HCT116 (cell line): ENCODE measurements around the gene CA11. TPM values are rescaled to one million over a fixed set of nuclear protein-coding genes. Genes with fewer than 3 reads are reported as not detected.

Experiments used
- ATAC-seq: fragments of 200-7000 bp; cut with Tn5 transposase; 2 replicates; pipeline ENCODE4 v1.9.1; 2020; ENCODE audit warnings: mild to moderate bottlenecking, moderate library complexity
- BruUV-seq: library from RNA; stranded (reverse); fragments of 400-500 nt; replicated peaks from 2 replicates; lab custom pipeline; 2021; lab: Mats Ljungman, UMichigan
- CTCF ChIA-PET: fragments of 300-600 bp; sonication (Branson Sonifier 250); formaldehyde crosslinking; loops from one replicate; lab custom pipeline; 2021; ENCODE audit warnings: antibody characterized with exemption; lab: Charles Lee
- POLR2A ChIA-PET: fragments of 300-600, 350-600 bp; sonication (Branson Sonifier 250); formaldehyde crosslinking; loops from one replicate; lab custom pipeline; 2021; ENCODE audit warnings: antibody characterized with exemption; lab: Charles Lee
- RAD21 ChIA-PET, 2 experiments: fragments of 300-600 bp; sonication (Branson Sonifier 250); formaldehyde crosslinking; loops; one replicate each; lab custom pipeline; 2023; ENCODE audit warnings: low total read pairs in 2 of 2; ENCODE audit not compliant: uncharacterized antibody in 2 of 2, unreplicated experiment in 2 of 2, low non-redundant PET in 1 of 2; lab: Charles Lee
- DNase-seq: peaks from one replicate; pipeline ENCODE4 v3.0.0-alpha.2; 2010; ENCODE audit warnings: low read depth, low spot score
- H2AFZ ChIP-seq: fragments of 200-600 bp; shearing (Covaris generic), sonication (generic); 2 replicates; pipeline ENCODE4 v1.6.1; 2017; ENCODE audit warnings: low read depth, mixed run types, mixed read lengths, antibody characterized with exemption, low read length; ENCODE audit not compliant: poor library complexity, severe bottlenecking
- H3K27ac ChIP-seq: 2 replicates; pipeline ENCODE4 v1.5.1; 2012; ENCODE audit warnings: low read depth, low read length
- H3K27me3 ChIP-seq: fragments of 200-600 bp; sonication (generic); 2 replicates; pipeline ENCODE4 v1.6.1; 2016; ENCODE audit warnings: mixed run types, low read length, mixed read lengths; ENCODE audit not compliant: insufficient read depth
- H3K36me3 ChIP-seq, 2 experiments: fragments of 200-500 bp in 1 of 2; fragments of 200-600 bp in 1 of 2; sonication (Bioruptor generic) in 1 of 2; sonication (generic) in 1 of 2; 2 replicates each; pipeline versions ENCODE4 v1.5.1 to v1.6.1; 2014 to 2016; ENCODE audit warnings: low read length in 2 of 2, inconsistent platforms in 1 of 2, mixed read lengths in 1 of 2, mixed run types in 1 of 2; ENCODE audit not compliant: insufficient read depth in 2 of 2, control insufficient read depth in 1 of 2
- H3K4me1 ChIP-seq, 2 experiments: fragments of 200-600 bp in 1 of 2; sonication (generic) in 1 of 2; 2 replicates each; pipeline versions ENCODE4 v1.5.1 to v1.6.1; 2012 to 2017; ENCODE audit warnings: low read length in 2 of 2, inconsistent platforms in 1 of 2, mild to moderate bottlenecking in 1 of 2, mixed read lengths in 1 of 2, mixed run types in 1 of 2, moderate library complexity in 1 of 2; ENCODE audit not compliant: insufficient read depth in 2 of 2, control insufficient read depth in 1 of 2
- H3K4me2 ChIP-seq: fragments of 200-600 bp; sonication (generic); 2 replicates; pipeline ENCODE4 v1.6.1; 2017; ENCODE audit warnings: mixed run types, low read length, mixed read lengths
- H3K4me3 ChIP-seq, 2 experiments: fragments of 200-600 bp in 1 of 2; sonication (generic) in 1 of 2; replicated peaks in 1 of 2; 2 replicates each; pipeline ENCODE4 v1.5.1; 2011 to 2016; ENCODE audit warnings: low read length in 2 of 2, control low read depth in 1 of 2, low read depth in 1 of 2, mild to moderate bottlenecking in 1 of 2, mixed read lengths in 1 of 2, mixed run types in 1 of 2
- H3K79me2 ChIP-seq: fragments of 200-600 bp; sonication (generic); 2 replicates; pipeline ENCODE4 v1.6.1; 2017; ENCODE audit warnings: mild to moderate bottlenecking, mixed run types, low read length, moderate library complexity, mixed read lengths; ENCODE audit not compliant: insufficient read depth
- H3K9ac ChIP-seq: fragments of 200-600 bp; sonication (generic); 2 replicates; pipeline ENCODE4 v1.6.1; 2016; ENCODE audit warnings: low read length, mixed read lengths
- H3K9me2 ChIP-seq: fragments of 200-600 bp; sonication (generic), shearing (Covaris generic); 2 replicates; pipeline ENCODE4 v1.6.1; 2017; ENCODE audit warnings: mixed run types, mild to moderate bottlenecking, moderate library complexity; ENCODE audit not compliant: insufficient read depth
- H3K9me3 ChIP-seq, 2 experiments: fragments of 200-500 bp in 1 of 2; fragments of 200-600 bp in 1 of 2; sonication (Bioruptor generic) in 1 of 2; sonication (generic) in 1 of 2; 2 replicates each; pipeline ENCODE4 v1.6.1; 2014 to 2017; ENCODE audit warnings: low read length in 2 of 2, mixed read lengths in 2 of 2, inconsistent platforms in 1 of 2, low read depth in 1 of 2, mild to moderate bottlenecking in 1 of 2, mixed run types in 1 of 2, moderate library complexity in 1 of 2; ENCODE audit not compliant: control insufficient read depth in 1 of 2, insufficient read depth in 1 of 2
- H4K20me1 ChIP-seq: fragments of 200-600 bp; sonication (generic), shearing (Covaris generic); 2 replicates; pipeline ENCODE4 v1.6.1; 2017; ENCODE audit warnings: mixed run types, mild to moderate bottlenecking, moderate library complexity; ENCODE audit not compliant: insufficient read depth
- CEBPB ChIP-seq: IDR thresholded peaks from 2 replicates; pipeline ENCODE4 v1.6.1; 2012; ENCODE audit warnings: low read depth
- EGR1 ChIP-seq: IDR thresholded peaks from 2 replicates; pipeline ENCODE4 v1.6.1; 2012; ENCODE audit warnings: low read depth
- ELF1 ChIP-seq: IDR thresholded peaks from 2 replicates; pipeline ENCODE4 v1.6.1; 2012; ENCODE audit warnings: low read depth, borderline replicate concordance
- EZH2 ChIP-seq: fragments of 200-600 bp; sonication (generic); IDR thresholded peaks from 2 replicates; pipeline ENCODE4 v1.6.1; 2017; ENCODE audit warnings: antibody characterized with exemption, mixed run types
- EZH2phosphoT487 ChIP-seq: fragments of 200-600 bp; IDR thresholded peaks from 2 replicates; pipeline ENCODE4 v1.6.1; 2018; ENCODE audit warnings: antibody characterized with exemption, borderline replicate concordance
- FOSL1 ChIP-seq: IDR thresholded peaks from 2 replicates; pipeline ENCODE4 v1.6.1; 2012; ENCODE audit warnings: low read depth
- JUND ChIP-seq: IDR thresholded peaks from 2 replicates; pipeline ENCODE4 v1.6.1; 2012
- POLR2A ChIP-seq: IDR thresholded peaks from 2 replicates; pipeline ENCODE4 v1.7.0; 2011; ENCODE audit warnings: borderline replicate concordance; ENCODE audit not compliant: insufficient read depth, insufficient read length; ENCODE audit errors: extremely low read depth
- RAD21 ChIP-seq: IDR thresholded peaks from 2 replicates; pipeline ENCODE4 v1.6.1; 2012; ENCODE audit warnings: low read depth, mild to moderate bottlenecking
- SIN3A ChIP-seq: IDR thresholded peaks from 2 replicates; pipeline ENCODE4 v1.6.1; 2012; ENCODE audit warnings: low read depth
- SRF ChIP-seq: IDR thresholded peaks from 2 replicates; pipeline ENCODE4 v1.6.1; 2012; ENCODE audit warnings: low read depth
- YY1 ChIP-seq: IDR thresholded peaks from 2 replicates; pipeline ENCODE4 v1.6.1; 2011; ENCODE audit warnings: low read length, low read depth, moderate library complexity, mild to moderate bottlenecking; ENCODE audit not compliant: insufficient replicate concordance; ENCODE audit errors: extremely low read depth
- ZFX ChIP-seq: fragments of 450-650 bp; IDR thresholded peaks from 2 replicates; pipeline ENCODE4 v1.6.1; 2017
- ZNF274 ChIP-seq: fragments of 200-500 bp; sonication (Bioruptor generic); IDR thresholded peaks from 2 replicates; pipeline ENCODE4 v1.6.1; 2014; ENCODE audit warnings: mild to moderate bottlenecking, low read depth, low read length, inconsistent platforms
- intact Hi-C: fragments of 100-400 bp; cut with micrococcal nuclease; formaldehyde crosslinking; loops from 2 replicates; pipeline ENCODE4 v1.10.0; 2022
- total RNA-seq: library from RNA; stranded (reverse); gene quantifications from one replicate; pipeline ENCODE4 v1.2.1, GENCODE V29; 2021; ENCODE audit not compliant: unreplicated experiment
- TF ChIP-seq, protein P1 (sequence below): IDR thresholded peaks from 2 replicates; pipeline ENCODE4 v1.6.1; 2012
- TF ChIP-seq, protein P2 (sequence below): IDR thresholded peaks from 2 replicates; pipeline ENCODE4 v1.6.1; 2011; ENCODE audit warnings: mild to moderate bottlenecking, low read length, moderate library complexity; ENCODE audit not compliant: insufficient replicate concordance; ENCODE audit errors: extremely low read depth
- TF ChIP-seq, protein P3 (sequence below): IDR thresholded peaks from 2 replicates; pipeline ENCODE4 v1.6.1; 2012
- TF ChIP-seq, protein P4 (sequence below): IDR thresholded peaks from 2 replicates; pipeline ENCODE4 v1.6.1; 2012; ENCODE audit warnings: low read depth

The CA11 gene
- total RNA-seq, 1 experiment from 2014 or later, result 29.6 TPM

DNA sequence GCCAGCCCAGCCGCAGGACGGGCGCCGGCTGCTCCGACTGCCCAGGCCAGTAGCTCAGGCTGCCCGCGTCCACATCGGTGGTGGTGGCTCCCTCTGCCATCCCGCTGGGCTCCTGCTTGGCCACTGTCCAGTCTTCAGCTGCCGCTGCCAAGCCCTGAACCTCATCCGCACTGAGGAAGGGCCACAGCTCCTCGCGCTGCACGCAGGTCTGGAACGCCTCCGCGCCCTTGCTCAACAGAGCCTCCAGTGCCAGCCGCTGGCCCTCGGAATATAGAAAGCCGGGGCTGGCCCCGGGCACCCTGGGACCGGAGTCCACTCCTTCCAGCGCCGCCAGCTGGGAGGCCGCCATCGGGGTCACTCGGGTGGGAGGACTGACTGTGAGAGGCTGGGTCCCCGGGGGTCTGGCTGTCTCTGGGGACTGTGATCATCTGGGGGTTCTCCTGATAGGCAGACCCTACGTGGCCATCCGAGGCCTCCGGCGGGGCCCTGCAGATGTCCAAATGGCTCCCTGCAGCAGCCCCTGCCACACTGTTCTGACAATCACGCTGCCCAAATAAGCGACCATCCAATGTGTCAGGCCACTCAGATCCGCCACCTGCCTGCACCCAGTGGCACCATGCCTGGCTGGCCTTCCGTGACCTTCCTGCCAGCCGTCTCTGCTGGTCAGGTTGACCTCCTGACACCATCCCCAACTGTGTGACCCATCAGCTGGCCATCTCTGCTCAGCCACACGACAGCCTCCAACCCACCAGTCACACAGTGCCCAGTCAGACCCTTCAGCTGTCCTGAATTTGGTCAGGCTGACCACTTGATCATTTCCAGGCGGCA, 32.7 kb downstream of the CA11 start:
- BruUV-seq, result no TSS peak
- no peaks in the 10 kb centered on the region for H3K9me2 ChIP-seq
- peaks cover 27% of the 10 kb centered on the region for H3K79me2 ChIP-seq
- ATAC-seq, result no peak
- no peak overlapping the region for H3K9ac ChIP-seq
- H3K4me3 ChIP-seq, result no peak overlapping the region
- H3K27ac ChIP-seq, result peak overlapping the region; percentile 86; the same call in 1 of the 2 replicates
- ChIA-PET CTCF (interaction anchor here (1.2 kb wide), 1 partner anchor 107 kb away, joined by 3 read pairs; no protein-coding TSS in a partner anchor), POLR2A (interaction anchor here (1.0 to 1.1 kb wide), 2 partner anchors 24 to 126 kb away, joined by 3 read pairs; no protein-coding TSS in a partner anchor), RAD21 (no interaction called here)
- H3K4me2 ChIP-seq, result no peak overlapping the region
- DNase-seq, result no peak
- intact Hi-C loops, result no loop called here
- no peak overlapping the region for H2AFZ ChIP-seq
- no peak for TF ChIP-seq ZNF274
- no peak for TF ChIP-seq ZFX
- TF ChIP-seq EZH2, result no peak
- TF ChIP-seq RAD21, result no peak
- TF ChIP-seq YY1, result no peak
- no peak for TF ChIP-seq EGR1
- TF ChIP-seq, protein P1, sequence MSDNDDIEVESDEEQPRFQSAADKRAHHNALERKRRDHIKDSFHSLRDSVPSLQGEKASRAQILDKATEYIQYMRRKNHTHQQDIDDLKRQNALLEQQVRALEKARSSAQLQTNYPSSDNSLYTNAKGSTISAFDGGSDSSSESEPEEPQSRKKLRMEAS, result no peak
- no peak for TF ChIP-seq FOSL1
- TF ChIP-seq, protein P2, sequence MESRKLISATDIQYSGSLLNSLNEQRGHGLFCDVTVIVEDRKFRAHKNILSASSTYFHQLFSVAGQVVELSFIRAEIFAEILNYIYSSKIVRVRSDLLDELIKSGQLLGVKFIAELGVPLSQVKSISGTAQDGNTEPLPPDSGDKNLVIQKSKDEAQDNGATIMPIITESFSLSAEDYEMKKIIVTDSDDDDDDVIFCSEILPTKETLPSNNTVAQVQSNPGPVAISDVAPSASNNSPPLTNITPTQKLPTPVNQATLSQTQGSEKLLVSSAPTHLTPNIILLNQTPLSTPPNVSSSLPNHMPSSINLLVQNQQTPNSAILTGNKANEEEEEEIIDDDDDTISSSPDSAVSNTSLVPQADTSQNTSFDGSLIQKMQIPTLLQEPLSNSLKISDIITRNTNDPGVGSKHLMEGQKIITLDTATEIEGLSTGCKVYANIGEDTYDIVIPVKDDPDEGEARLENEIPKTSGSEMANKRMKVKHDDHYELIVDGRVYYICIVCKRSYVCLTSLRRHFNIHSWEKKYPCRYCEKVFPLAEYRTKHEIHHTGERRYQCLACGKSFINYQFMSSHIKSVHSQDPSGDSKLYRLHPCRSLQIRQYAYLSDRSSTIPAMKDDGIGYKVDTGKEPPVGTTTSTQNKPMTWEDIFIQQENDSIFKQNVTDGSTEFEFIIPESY, result no peak
- no peak for TF ChIP-seq EZH2phosphoT487
- no peak for TF ChIP-seq SIN3A
- TF ChIP-seq POLR2A, result no peak
- no peak for TF ChIP-seq ELF1
- TF ChIP-seq, protein P3, sequence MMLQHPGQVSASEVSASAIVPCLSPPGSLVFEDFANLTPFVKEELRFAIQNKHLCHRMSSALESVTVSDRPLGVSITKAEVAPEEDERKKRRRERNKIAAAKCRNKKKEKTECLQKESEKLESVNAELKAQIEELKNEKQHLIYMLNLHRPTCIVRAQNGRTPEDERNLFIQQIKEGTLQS, result no peak
- no peak for TF ChIP-seq JUND
- TF ChIP-seq, protein P4, sequence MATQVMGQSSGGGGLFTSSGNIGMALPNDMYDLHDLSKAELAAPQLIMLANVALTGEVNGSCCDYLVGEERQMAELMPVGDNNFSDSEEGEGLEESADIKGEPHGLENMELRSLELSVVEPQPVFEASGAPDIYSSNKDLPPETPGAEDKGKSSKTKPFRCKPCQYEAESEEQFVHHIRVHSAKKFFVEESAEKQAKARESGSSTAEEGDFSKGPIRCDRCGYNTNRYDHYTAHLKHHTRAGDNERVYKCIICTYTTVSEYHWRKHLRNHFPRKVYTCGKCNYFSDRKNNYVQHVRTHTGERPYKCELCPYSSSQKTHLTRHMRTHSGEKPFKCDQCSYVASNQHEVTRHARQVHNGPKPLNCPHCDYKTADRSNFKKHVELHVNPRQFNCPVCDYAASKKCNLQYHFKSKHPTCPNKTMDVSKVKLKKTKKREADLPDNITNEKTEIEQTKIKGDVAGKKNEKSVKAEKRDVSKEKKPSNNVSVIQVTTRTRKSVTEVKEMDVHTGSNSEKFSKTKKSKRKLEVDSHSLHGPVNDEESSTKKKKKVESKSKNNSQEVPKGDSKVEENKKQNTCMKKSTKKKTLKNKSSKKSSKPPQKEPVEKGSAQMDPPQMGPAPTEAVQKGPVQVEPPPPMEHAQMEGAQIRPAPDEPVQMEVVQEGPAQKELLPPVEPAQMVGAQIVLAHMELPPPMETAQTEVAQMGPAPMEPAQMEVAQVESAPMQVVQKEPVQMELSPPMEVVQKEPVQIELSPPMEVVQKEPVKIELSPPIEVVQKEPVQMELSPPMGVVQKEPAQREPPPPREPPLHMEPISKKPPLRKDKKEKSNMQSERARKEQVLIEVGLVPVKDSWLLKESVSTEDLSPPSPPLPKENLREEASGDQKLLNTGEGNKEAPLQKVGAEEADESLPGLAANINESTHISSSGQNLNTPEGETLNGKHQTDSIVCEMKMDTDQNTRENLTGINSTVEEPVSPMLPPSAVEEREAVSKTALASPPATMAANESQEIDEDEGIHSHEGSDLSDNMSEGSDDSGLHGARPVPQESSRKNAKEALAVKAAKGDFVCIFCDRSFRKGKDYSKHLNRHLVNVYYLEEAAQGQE, result no peak
- no peak for TF ChIP-seq SRF
- no peak for TF ChIP-seq CEBPB
- no peaks in the 10 kb centered on the region for H3K9me3 ChIP-seq
- H3K4me1 ChIP-seq, result peaks cover 34 to 57% of the 10 kb centered on the region in 2 experiments
- H3K27me3 ChIP-seq, result no peaks in the 10 kb centered on the region
- H4K20me1 ChIP-seq, result peaks cover 30% of the 10 kb centered on the region; the same call in 1 of the 2 replicates
- H3K36me3 ChIP-seq, result peaks cover 19 to 32% of the 10 kb centered on the region in 2 experiments
